HepG2 (cell line): ENCODE measurements around the gene CPM. TPM values are rescaled to one million over a fixed set of nuclear protein-coding genes. Genes with fewer than 3 reads are reported as not detected.

Experiments
- ATAC-seq: fragments of 200-7000 bp; cut with Tn5 transposase; 3 replicates; pipeline ENCODE4 v1.9.1; 2020; ENCODE audit warnings: mild to moderate bottlenecking, moderate library complexity
- BruUV-seq: library from RNA; stranded (reverse); fragments of 400-500 nt; replicated peaks from 2 replicates; lab custom pipeline; 2021; lab: Mats Ljungman, UMichigan
- CTCF ChIA-PET: fragments of 300-600 bp; formaldehyde crosslinking; extraction: SDS; loops from one replicate; lab custom pipeline; 2021; ENCODE audit warnings: low total read pairs, inconsistent platforms, low intra/inter-chr PET ratio; lab: Yijun Ruan, JAX
- POLR2A ChIA-PET: fragments of 350-600 bp; sonication (Branson Sonifier 250); formaldehyde crosslinking; loops from one replicate; lab custom pipeline; 2020; ENCODE audit warnings: antibody characterized with exemption, inconsistent platforms; lab: Yijun Ruan, JAX
- DNase-seq: peaks from one replicate; pipeline ENCODE4 v3.0.0-alpha.2; 2015; ENCODE audit warnings: low spot score
- FAIRE-seq: peaks from 3 replicates; lab custom pipeline; 2011; peaks lifted over from hg19 to GRCh38; lab: Jason Lieb, UNC
- H2AFZ ChIP-seq: one replicate; pipeline ENCODE4 v1.6.1; 2011; ENCODE audit warnings: low read length, inconsistent platforms
- H3K27ac ChIP-seq: fragments of 300-600 bp; 3 replicates; pipeline ENCODE4 v1.8.0; 2011; ENCODE audit warnings: mixed run types, mild to moderate bottlenecking, mixed read lengths, low read length, inconsistent platforms; ENCODE audit not compliant: insufficient read depth; ENCODE audit errors: extremely low read length
- H3K27me3 ChIP-seq, 2 experiments: fragments of 200-600 bp in 1 of 2; 2 replicates in 1 of 2; 3 replicates in 1 of 2; pipeline versions ENCODE4 v1.6.0 to v1.8.0; 2011; ENCODE audit warnings: low read length in 2 of 2, mild to moderate bottlenecking in 2 of 2, moderate library complexity in 2 of 2, inconsistent platforms in 1 of 2; ENCODE audit not compliant: insufficient read depth in 2 of 2, control insufficient read depth in 1 of 2
- H3K36me3 ChIP-seq, 2 experiments: fragments of 200-600 bp in 1 of 2; replicated peaks in 1 of 2; 2 replicates in 1 of 2; 3 replicates in 1 of 2; pipeline versions ENCODE4 v1.5.1 to v1.8.0; 2011; ENCODE audit warnings: low read length in 2 of 2, inconsistent platforms in 1 of 2; ENCODE audit not compliant: insufficient read depth in 2 of 2, control insufficient read depth in 1 of 2
- H3K4me1 ChIP-seq: 2 replicates; pipeline ENCODE4 v1.5.1; 2012; ENCODE audit warnings: low read length, inconsistent platforms; ENCODE audit not compliant: insufficient read depth
- H3K4me2 ChIP-seq: 2 replicates; pipeline ENCODE4 v1.6.0; 2011; ENCODE audit warnings: low read depth, low read length, inconsistent platforms
- H3K4me3 ChIP-seq, 3 experiments: fragments of 200-600 bp in 1 of 3; sonication (generic), shearing (Covaris generic) in 1 of 3; replicated peaks in 1 of 3; 2 replicates each; pipeline ENCODE4 v1.5.1; 2011 to 2016; ENCODE audit warnings: low read length in 3 of 3, inconsistent platforms in 2 of 3, low read depth in 2 of 3, mild to moderate bottlenecking in 2 of 3, control low read depth in 1 of 3, mixed read lengths in 1 of 3; ENCODE audit not compliant: insufficient read depth in 1 of 3
- H3K79me2 ChIP-seq: one replicate; pipeline ENCODE4 v1.6.1; 2011; ENCODE audit warnings: low read length, inconsistent platforms; ENCODE audit not compliant: insufficient read depth
- H3K9ac ChIP-seq: 2 replicates; pipeline ENCODE4 v1.6.0; 2011; ENCODE audit warnings: mild to moderate bottlenecking, low read depth, low read length, inconsistent platforms; ENCODE audit not compliant: insufficient read depth
- H3K9me3 ChIP-seq: 2 replicates; pipeline ENCODE4 v1.5.1; 2012; ENCODE audit warnings: mild to moderate bottlenecking, low read length
- H4K20me1 ChIP-seq: 2 replicates; pipeline ENCODE4 v1.6.0; 2011; ENCODE audit warnings: inconsistent platforms, mild to moderate bottlenecking, low read length, moderate library complexity; ENCODE audit not compliant: insufficient read depth
- ELF3 ChIP-seq: IDR thresholded peaks from 2 replicates; pipeline ENCODE4 v1.6.1; 2016; ENCODE audit warnings: missing genetic modification reagents, missing compliant biosample characterization
- GATAD2A ChIP-seq: IDR thresholded peaks from 2 replicates; pipeline ENCODE4 v1.6.1; 2016
- JDP2 ChIP-seq: sonication (generic); formaldehyde crosslinking; IDR thresholded peaks from 2 replicates; pipeline ENCODE4 v1.8.1; 2022; ENCODE audit warnings: missing genetic modification reagents, borderline replicate concordance
- KDM5A ChIP-seq: fragments of 200-600 bp; sonication (generic); IDR thresholded peaks from 2 replicates; pipeline ENCODE4 v1.7.0; 2018; ENCODE audit warnings: antibody characterized with exemption, mild to moderate bottlenecking, low read length, borderline replicate concordance
- MXD3 ChIP-seq: IDR thresholded peaks from 2 replicates; pipeline ENCODE4 v1.6.1; 2016; ENCODE audit warnings: mild to moderate bottlenecking, missing biosample characterization, missing genetic modification reagents
- NFYB ChIP-seq: sonication (generic); formaldehyde crosslinking; IDR thresholded peaks from 2 replicates; pipeline ENCODE4 v1.4.0; 2020; ENCODE audit warnings: missing genetic modification reagents
- NFYC ChIP-seq: IDR thresholded peaks from 2 replicates; pipeline ENCODE4 v1.6.1; 2016; ENCODE audit warnings: missing genetic modification reagents, missing compliant biosample characterization
- PHF20 ChIP-seq: sonication (generic); formaldehyde crosslinking; IDR thresholded peaks from 2 replicates; pipeline ENCODE4 v1.5.0; 2020; ENCODE audit warnings: mild to moderate bottlenecking, missing genetic modification reagents
- TGIF2 ChIP-seq: IDR thresholded peaks from 2 replicates; pipeline ENCODE4 v1.6.1; 2016; ENCODE audit warnings: control low read depth, missing compliant biosample characterization
- TRIM22 ChIP-seq: fragments of 450-650 bp; IDR thresholded peaks from 2 replicates; pipeline ENCODE4 v1.6.1; 2017
- ZBTB2 ChIP-seq: sonication (generic); formaldehyde crosslinking; IDR thresholded peaks from 2 replicates; pipeline ENCODE4 v1.8.0; 2022; ENCODE audit warnings: low read depth, missing genetic modification reagents
- ZNF414 ChIP-seq: sonication (generic); formaldehyde crosslinking; IDR thresholded peaks from 2 replicates; pipeline ENCODE4 v1.5.0; 2020; ENCODE audit warnings: missing genetic modification reagents
- WGBS: methylation state at CpG from one replicate; pipeline ENCODE4 v1.1.6; 2017; ENCODE audit warnings: low lambda C conversion rate; 5-methylcytosine and 5-hydroxymethylcytosine counted together
- in situ Hi-C: cut with HindIII; loops from 2 replicates; pipeline ENCODE4 v1.10.0; 2017; ENCODE audit warnings: low pct_unique_long_range_greater_than_20kb; ENCODE audit not compliant: extremely low pct_ligation_motif_present
- intact Hi-C: fragments of 100-400 bp; cut with micrococcal nuclease; formaldehyde crosslinking; loops from one replicate; pipeline ENCODE4 v1.10.0; 2022; ENCODE audit not compliant: unreplicated experiment
- polyA plus RNA-seq, 8 experiments: library from polyadenylated mRNA; depleted of rRNA in 3 of 8; stranded (reverse) in 7 of 8; unstranded in 1 of 8; fragments of >200 nt; fragmentation: Illumina TruSeq in 4 of 8; extraction: Trizol in 4 of 8; gene quantifications; 2 replicates each; pipeline versions ENCODE4 v1.2.1 to v1.2.3, GENCODE V29; 2011 to 2016; ENCODE audit warnings: low read depth in 4 of 8, missing spikeins in 1 of 8, mixed read lengths in 1 of 8; ENCODE audit not compliant: insufficient read depth in 1 of 8
- total RNA-seq, 5 experiments: library from RNA; depleted of rRNA; stranded (reverse); fragments of >200 nt; fragmentation: Illumina TruSeq; extraction: Trizol; gene quantifications; 2 replicates each; pipeline ENCODE4 v1.2.3, GENCODE V29; 2016; ENCODE audit warnings: low read depth in 1 of 5

Gene CPM
- total and polyA plus RNA-seq, 2 of the 13 experiments (the other 11 are each of a cell fraction or from before 2014, with no cell fraction given) = not detected

- no peak for TF ChIP-seq ZNF414
- TF ChIP-seq KDM5A = no peak
- TF ChIP-seq, all 625 proteins: peak for 0
Observed at GRCh38 chr12:68919581-68920239, 13.3 kb downstream of the CPM start (continued).

- TF ChIP-seq TRIM22 (no peak), TGIF2 (no peak), NFYC (CRISPR knock-in tag) (no peak), GATAD2A (CRISPR knock-in tag) (no peak), PHF20 (no peak), ZBTB2 (no peak), ELF3 (CRISPR knock-in tag) (no peak), MXD3 (no peak), NFYB (CRISPR knock-in tag) (no peak), JDP2 (no peak)
- TF ChIP-seq, all 625 proteins: peak for 0
- WGBS = 0% methylated on average over 1 of the region's 1 CpG
- Histone ChIP-seq H3K27me3 (no peaks in the 10 kb centered on the region), H3K4me1 (no peaks in the 10 kb centered on the region), H2AFZ (no peak overlapping the region), H3K79me2 (no peaks in the 10 kb centered on the region), H3K9ac (no peak overlapping the region), H3K4me3 (no peak overlapping the region), H3K9me3 (no peaks in the 10 kb centered on the region), H4K20me1 (no peaks in the 10 kb centered on the region), H3K4me2 (no peak overlapping the region), H3K27ac (no peak overlapping the region), H3K36me3 (no peaks in the 10 kb centered on the region)
- ChIA-PET CTCF (no interaction called here), POLR2A (no interaction called here)
- ATAC-seq = no peak
- FAIRE-seq = no peak
- BruUV-seq = no TSS peak
- in situ Hi-C loops = no loop called here
- intact Hi-C loops = no loop called here
- DNase-seq = no peak
Observed at GRCh38 chr12:68918960-68919359, 14.0 kb downstream of the CPM start.
